Measurements from ENCODE around the gene B3GAT1.

- TF ChIP-seq RAD21 (IDR thresholded peaks at IDR 0.05; ENCODE audit: low read depth) (no peak), POLR2AphosphoS5 (IDR thresholded peaks at IDR 0.05; ENCODE audit: low read depth, low read length) (no peak), CTCF (IDR thresholded peaks at IDR 0.05 in 2 of 3, conservative IDR thresholded peaks at IDR 0.05 in 1 of 3; ENCODE audit: borderline replicate concordance in 1 of 3, insufficient read depth in 1 of 3, low read depth in 2 of 3, low read length in 2 of 3) (no peak), REST (IDR thresholded peaks at IDR 0.05; ENCODE audit: low read depth) (no peak), POLR2A (IDR thresholded peaks at IDR 0.05; ENCODE audit: borderline replicate concordance, extremely low read depth, insufficient read depth, insufficient read length) (no peak), CEBPB (IDR thresholded peaks at IDR 0.05; ENCODE audit: low read depth) (no peak), JUND (IDR thresholded peaks at IDR 0.05) (no peak), EZH2phosphoT487 (IDR thresholded peaks at IDR 0.05; ENCODE audit: borderline replicate concordance) (no peak), ZNF274 (IDR thresholded peaks at IDR 0.05; ENCODE audit: low read depth, low read length) (no peak), EZH2 (IDR thresholded peaks at IDR 0.05) (no peak), TCF7L2 (IDR thresholded peaks at IDR 0.05; ENCODE audit: borderline replicate concordance, extremely low read depth, insufficient read depth, insufficient read length) (no peak)
These were observed 6.2 kb downstream of the B3GAT1 start for GRCh38 chr11:134405841-134406240.

Data from HCT116 (cell line).